Endothelial cell of umbilical vein (primary cell): Measurements from ENCODE around the gene PROZ. TPM values are rescaled to one million over a fixed set of nuclear protein-coding genes. Genes with fewer than 3 reads are reported as not detected.

Experiments
- BruUV-seq: library from RNA; stranded (reverse); fragments of 400-500 nt; replicated peaks from 2 replicates; lab custom pipeline; 2021; lab: Mats Ljungman, UMichigan
- CTCF ChIA-PET: fragments of 300-600, 350-600 bp; sonication (Branson Sonifier 250); formaldehyde crosslinking; loops from one replicate; lab custom pipeline; 2021; ENCODE audit warnings: antibody characterized with exemption, inconsistent platforms; lab: Charles Lee
- POLR2A ChIA-PET: fragments of 300-600, 350-600 bp; sonication (Branson Sonifier 250); formaldehyde crosslinking; loops from one replicate; lab custom pipeline; 2021; ENCODE audit warnings: antibody characterized with exemption, inconsistent platforms; lab: Charles Lee
- DNase-seq: peaks from one replicate; pipeline ENCODE4 v3.0.0-alpha.2; 2011; ENCODE audit warnings: low read depth, low spot score
- FAIRE-seq: peaks from 2 replicates; lab custom pipeline; 2011; peaks lifted over from hg19 to GRCh38; lab: Jason Lieb, UNC
- H2AFZ ChIP-seq: 2 replicates; pipeline ENCODE4 v1.6.0; 2012; ENCODE audit warnings: low read depth, low read length, control low read depth, inconsistent platforms
- H3K27ac ChIP-seq: 2 replicates; pipeline ENCODE4 v1.5.1; 2011; ENCODE audit warnings: low read depth, mild to moderate bottlenecking, control low read depth, low read length, moderate library complexity; ENCODE audit not compliant: insufficient read depth
- H3K27me3 ChIP-seq, 2 experiments: 2 replicates each; pipeline versions ENCODE4 v1.6.0 to v1.6.1; 2011; ENCODE audit warnings: low read length in 2 of 2, mixed read lengths in 1 of 2; ENCODE audit not compliant: control insufficient read depth in 2 of 2, insufficient read depth in 2 of 2
- H3K36me3 ChIP-seq, 2 experiments: 2 replicates in 1 of 2; 3 replicates in 1 of 2; pipeline ENCODE4 v1.5.1; 2011; ENCODE audit warnings: low read length in 2 of 2, mild to moderate bottlenecking in 1 of 2, moderate library complexity in 1 of 2; ENCODE audit not compliant: control insufficient read depth in 2 of 2, insufficient read depth in 2 of 2; ENCODE audit errors: extremely low read depth in 1 of 2
- H3K4me1 ChIP-seq: 3 replicates; pipeline ENCODE4 v1.5.1; 2011; ENCODE audit warnings: mild to moderate bottlenecking, low read length; ENCODE audit not compliant: control insufficient read depth, insufficient read depth; ENCODE audit errors: extremely low read depth
- H3K4me2 ChIP-seq: 2 replicates; pipeline ENCODE4 v1.6.1; 2011; ENCODE audit warnings: low read length, control low read depth, mixed read lengths; ENCODE audit not compliant: insufficient read depth
- H3K4me3 ChIP-seq, 3 experiments: fragments of 200-600 bp in 1 of 3; sonication (generic), shearing (Covaris generic) in 1 of 3; replicated peaks in 1 of 3; 2 replicates each; pipeline ENCODE4 v1.5.1; 2011 to 2016; ENCODE audit warnings: control low read depth in 3 of 3, low read length in 3 of 3, mild to moderate bottlenecking in 2 of 3, inconsistent platforms in 1 of 3, low read depth in 1 of 3, moderate library complexity in 1 of 3; ENCODE audit not compliant: insufficient read depth in 1 of 3
- H3K79me2 ChIP-seq: 2 replicates; pipeline ENCODE4 v1.6.0; 2012; ENCODE audit warnings: low read length, inconsistent platforms; ENCODE audit not compliant: control insufficient read depth, insufficient read depth
- H3K9ac ChIP-seq: replicated peaks from 2 replicates; pipeline ENCODE3; 2011; ENCODE audit warnings: low read length, control low read depth; ENCODE audit not compliant: insufficient read depth; ENCODE audit errors: extremely low read depth
- H3K9me1 ChIP-seq: replicated peaks from 3 replicates; pipeline ENCODE4 v1.6.0; 2011; ENCODE audit warnings: mild to moderate bottlenecking, low read length; ENCODE audit not compliant: control insufficient read depth, insufficient read depth; ENCODE audit errors: extremely low read depth
- H3K9me3 ChIP-seq: replicated peaks from 2 replicates; pipeline ENCODE4 v1.5.1; 2012; ENCODE audit warnings: low read length, inconsistent platforms; ENCODE audit not compliant: control insufficient read depth, insufficient read depth
- H4K20me1 ChIP-seq: replicated peaks from 2 replicates; pipeline ENCODE3; 2011; ENCODE audit warnings: mild to moderate bottlenecking, low read length; ENCODE audit not compliant: control insufficient read depth, insufficient read depth; ENCODE audit errors: extremely low read depth
- CTCF ChIP-seq, 2 donors: IDR thresholded peaks; 1 replicate in 1 of 2; 2 replicates in 1 of 2; pipeline ENCODE4 v1.5.1; 2011; ENCODE audit warnings: low read length in 2 of 2, mild to moderate bottlenecking in 2 of 2, moderate library complexity in 2 of 2, control low read depth in 1 of 2, inconsistent platforms in 1 of 2, low read depth in 1 of 2; ENCODE audit not compliant: insufficient read depth in 1 of 2; ENCODE audit errors: extremely low read depth in 1 of 2
- EZH2 ChIP-seq: IDR thresholded peaks from 2 replicates; pipeline ENCODE4 v1.6.1; 2012; ENCODE audit warnings: borderline replicate concordance, low read depth, mild to moderate bottlenecking, moderate library complexity, low read length, inconsistent platforms; ENCODE audit not compliant: severe bottlenecking
- FOS ChIP-seq: IDR thresholded peaks from 2 replicates; pipeline ENCODE4 v1.6.1; 2011; ENCODE audit warnings: mild to moderate bottlenecking, low read length, moderate library complexity, borderline replicate concordance; ENCODE audit not compliant: insufficient read depth
- GATA2 ChIP-seq: IDR thresholded peaks from 2 replicates; pipeline ENCODE4 v1.7.0; 2011; ENCODE audit warnings: low read depth, mild to moderate bottlenecking, moderate library complexity, mixed read lengths, low read length; ENCODE audit not compliant: insufficient read length, insufficient read depth
- JUN ChIP-seq: IDR thresholded peaks from 2 replicates; pipeline ENCODE4 v1.6.1; 2011; ENCODE audit warnings: borderline replicate concordance, low read depth; ENCODE audit not compliant: insufficient read length, insufficient read depth
- MYC ChIP-seq: IDR thresholded peaks from one replicate; pipeline ENCODE4 v1.6.1; 2011; ENCODE audit warnings: mild to moderate bottlenecking, low read depth, low read length
- POLR2A ChIP-seq: IDR thresholded peaks from 2 replicates; pipeline ENCODE4 v1.6.1; 2012; ENCODE audit warnings: low read depth, mild to moderate bottlenecking, control low read depth, low read length
- POLR2AphosphoS5 ChIP-seq: IDR thresholded peaks from 2 replicates; pipeline ENCODE4 v1.6.1; 2012; ENCODE audit warnings: low read depth, mild to moderate bottlenecking, control low read depth, low read length, moderate library complexity; ENCODE audit not compliant: insufficient read depth
- dilution Hi-C: fragments of 300-500 bp; cut with MboI; formaldehyde crosslinking; loops from one replicate; pipeline ENCODE4 v1.15.0; 2019; ENCODE audit warnings: low sequenced_read_pairs; ENCODE audit not compliant: extremely low pct_ligation_motif_present
- intact Hi-C: fragments of 100-400 bp; cut with micrococcal nuclease; formaldehyde crosslinking; loops from one replicate; pipeline ENCODE4 v1.10.0; 2022
- polyA plus RNA-seq, 4 experiments: library from polyadenylated mRNA; depleted of rRNA in 3 of 4; stranded (reverse) in 3 of 4; unstranded in 1 of 4; fragments of >200 nt; gene quantifications; 2 replicates each; pipeline versions ENCODE4 v1.2.1 to v1.2.3, GENCODE V29; 2011 to 2012; ENCODE audit warnings: missing spikeins in 1 of 4
- total RNA-seq: library from RNA; stranded (reverse); gene quantifications from 2 replicates; pipeline ENCODE4 v1.2.3, GENCODE V29; 2021
- TF ChIP-seq, protein P1 (sequence below): IDR thresholded peaks from 2 replicates; pipeline ENCODE4 v1.6.1; 2011; ENCODE audit not compliant: insufficient read depth, insufficient read length

Gene PROZ
- total and polyA plus RNA-seq, 2 donors (not counting 3 experiments of a cell fraction or from before 2014, with no cell fraction given), result not detected

- no peak overlapping the region for H3K27ac ChIP-seq
- no TSS peak for BruUV-seq
- ChIA-PET CTCF (no interaction called here), POLR2A (no interaction called here)
- H2AFZ ChIP-seq, result no peak overlapping the region
- H3K4me3 ChIP-seq, result no peak overlapping the region
- dilution Hi-C loops (no loop called here), intact Hi-C loops (no loop called here)
- FAIRE-seq (no peak), DNase-seq (no peak)
- H3K79me2 ChIP-seq, result no peaks in the 10 kb centered on the region
- no peaks in the 10 kb centered on the region for H3K9me1 ChIP-seq
- no peaks in the 10 kb centered on the region for H3K4me1 ChIP-seq
- no peaks in the 10 kb centered on the region for H4K20me1 ChIP-seq
- no peaks in the 10 kb centered on the region for H3K9me3 ChIP-seq
- no peak overlapping the region for H3K9ac ChIP-seq
- no peaks in the 10 kb centered on the region for H3K36me3 ChIP-seq
- no peaks in the 10 kb centered on the region for H3K27me3 ChIP-seq
- TF ChIP-seq FOS (no peak), POLR2AphosphoS5 (no peak), GATA2 (no peak), JUN (no peak), MYC (no peak), EZH2 (no peak), CTCF (IDR thresholded peaks at IDR 0.05; ENCODE audit: extremely low read depth in 1 of 2, insufficient read depth in 1 of 2, low read depth in 1 of 2, low read length in 2 of 2) (no peak), POLR2A (no peak)
- TF ChIP-seq, protein P1, sequence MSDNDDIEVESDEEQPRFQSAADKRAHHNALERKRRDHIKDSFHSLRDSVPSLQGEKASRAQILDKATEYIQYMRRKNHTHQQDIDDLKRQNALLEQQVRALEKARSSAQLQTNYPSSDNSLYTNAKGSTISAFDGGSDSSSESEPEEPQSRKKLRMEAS, result no peak
- H3K4me2 ChIP-seq, result no peak overlapping the region
Observed at GRCh38 chr13:113118261-113119021, 40.0 kb upstream of the PROZ start.
